ENCODE measurements around the gene LOC101059915.
"Not testable (repeated sequence)": the region's sequence is repeated elsewhere in the genome, so short reads cannot be mapped to it uniquely, and the experiment has no call there.

- not testable (repeated sequence) for TF ChIP-seq CTCF (IDR thresholded peaks at IDR 0.05; ENCODE audit: poor library complexity, severe bottlenecking); POLR2AphosphoS5 (IDR thresholded peaks at IDR 0.05); EZH2 (IDR thresholded peaks at IDR 0.05; ENCODE audit: borderline replicate concordance, insufficient read depth, low read length, poor library complexity, severe bottlenecking)
These were observed 8.3 kb downstream of the LOC101059915 start for GRCh38 chrX:71675636-71676035.

Data from neural cell (in vitro differentiated cells).